Activated T-cell treated with anti-CD3 and anti-CD28 coated beads for 48 hours (primary cell): Measurements from ENCODE around the gene TBC1D19.
"Not testable (repeated sequence)": the region's sequence is repeated elsewhere in the genome, so short reads cannot be mapped to it uniquely, and the experiment has no call there.

Experiments used
- DNase-seq: peaks from one replicate; pipeline ENCODE4 v3.0.0-alpha.2; 2020; ENCODE audit warnings: low read depth

The TBC1D19 gene, protein sequence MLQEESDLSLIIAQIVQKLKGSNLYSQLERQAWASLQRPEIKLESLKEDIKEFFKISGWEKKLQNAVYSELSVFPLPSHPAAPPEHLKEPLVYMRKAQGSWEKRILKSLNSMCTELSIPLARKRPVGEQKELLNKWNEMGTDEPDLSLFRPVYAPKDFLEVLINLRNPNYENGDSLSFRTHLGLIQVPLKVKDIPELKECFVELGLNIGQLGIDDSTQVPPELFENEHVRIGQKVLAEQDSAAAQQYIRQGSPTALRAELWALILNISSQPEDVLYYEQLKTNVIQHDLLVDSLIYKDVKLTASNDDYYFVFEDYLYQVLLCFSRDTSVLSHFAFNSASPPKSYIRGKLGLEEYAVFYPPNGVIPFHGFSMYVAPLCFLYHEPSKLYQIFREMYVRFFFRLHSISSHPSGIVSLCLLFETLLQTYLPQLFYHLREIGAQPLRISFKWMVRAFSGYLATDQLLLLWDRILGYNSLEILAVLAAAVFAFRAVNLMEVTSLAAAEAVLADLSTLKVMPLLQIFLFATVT

DNA sequence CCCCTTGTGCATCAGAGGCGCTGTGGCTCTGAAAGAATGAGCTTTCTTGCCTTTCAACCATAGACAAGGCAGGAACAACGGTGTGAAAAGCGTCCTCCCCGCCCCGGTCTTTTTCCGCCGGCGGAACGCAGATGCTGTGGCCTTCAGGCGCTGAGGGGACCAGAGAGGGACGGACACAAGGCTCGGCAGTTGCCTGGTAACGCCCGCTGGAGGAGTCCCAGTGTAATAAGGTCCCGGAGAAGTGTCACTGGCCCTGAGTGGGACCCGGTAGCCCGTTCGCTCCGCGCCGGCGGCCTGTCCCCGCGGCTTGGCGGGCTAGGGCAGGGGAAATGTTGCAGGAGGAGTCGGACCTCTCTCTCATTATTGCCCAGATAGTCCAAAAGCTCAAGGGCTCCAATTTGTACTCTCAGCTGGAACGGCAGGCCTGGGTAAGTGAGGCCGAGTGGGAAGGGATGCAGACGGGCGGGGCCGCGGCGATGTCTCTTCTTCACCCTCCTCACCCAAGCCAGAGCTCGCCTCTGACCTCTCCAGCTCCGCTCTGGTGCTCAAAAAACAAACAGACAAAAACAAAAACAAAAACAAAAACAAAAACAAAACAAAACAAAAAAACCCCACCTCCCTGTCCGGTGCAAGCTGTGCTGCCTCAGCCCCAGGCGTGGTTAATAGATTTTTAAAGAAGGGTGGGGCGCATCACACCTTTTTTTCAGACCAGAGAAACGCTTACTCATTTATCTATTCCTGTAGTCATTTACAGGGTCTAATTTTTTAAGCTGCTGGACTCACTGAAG is at the start of gene TBC1D19:
TSS of gene TBC1D19 (plus strand) at position 220 of the 788 bp plus-strand sequence. CDS start at position 330, 110 bp downstream.
- DNase-seq: peak; percentile 87

DNA sequence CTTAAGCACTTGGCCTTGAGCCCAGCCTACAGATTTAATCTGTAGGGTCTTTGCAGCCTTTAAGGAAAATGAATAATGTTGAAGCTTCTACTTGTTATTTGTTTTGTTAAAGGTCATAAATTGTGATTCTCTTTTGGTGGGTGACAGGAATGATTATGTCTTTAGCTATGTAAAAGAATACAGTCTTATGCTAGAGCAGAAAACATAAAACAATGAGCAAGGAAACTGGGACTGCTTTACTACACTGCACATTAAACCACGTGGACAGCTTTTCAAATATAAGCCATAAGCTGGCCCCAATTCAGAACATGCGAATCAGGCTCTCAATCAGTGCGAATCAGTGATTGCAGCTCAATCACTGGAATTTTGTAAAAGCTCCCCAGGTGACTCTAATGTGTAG is 40.9 kb upstream of the TBC1D19 start:
- DNase-seq: no peak

DNA sequence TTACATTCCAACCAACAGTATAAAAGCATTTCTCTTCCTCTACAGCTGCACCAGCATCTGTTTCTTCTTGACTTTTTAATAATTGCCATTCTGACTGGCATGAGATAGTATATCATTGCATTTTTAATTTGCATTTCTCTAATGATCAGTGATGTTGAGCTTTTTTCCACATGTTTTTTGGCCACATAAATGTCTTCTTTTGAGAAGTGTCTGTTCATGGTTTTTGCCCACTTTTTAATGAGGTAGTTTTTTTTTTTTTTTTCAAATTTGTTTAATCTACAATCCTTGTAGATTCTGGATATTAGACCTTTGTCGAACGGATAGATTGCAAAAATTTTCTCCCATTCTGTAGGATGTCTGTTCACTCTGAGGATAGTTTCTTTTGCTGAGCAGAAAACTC is 39.5 kb upstream of the TBC1D19 start:
- DNase-seq: no peak

DNA sequence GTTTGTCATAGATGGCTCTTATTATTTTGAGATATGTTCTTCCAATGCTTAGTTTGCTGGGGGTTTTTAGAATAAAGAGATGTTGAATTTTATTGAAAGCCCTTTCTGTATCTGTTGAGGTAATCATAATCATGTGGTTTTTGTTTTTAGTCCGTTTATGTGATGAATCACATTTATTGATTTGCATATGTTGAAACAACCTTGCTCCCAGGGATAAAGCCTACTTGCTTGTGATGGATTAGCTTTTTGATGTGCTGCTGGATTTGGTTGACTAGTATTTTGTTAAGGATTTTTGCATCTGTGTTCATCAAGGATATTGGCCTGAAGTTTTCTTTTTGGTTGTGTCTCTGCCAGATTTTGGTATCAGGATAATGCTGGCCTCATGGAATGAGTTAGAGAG is 35.5 kb upstream of the TBC1D19 start:
- not testable (repeated sequence) for DNase-seq

DNA sequence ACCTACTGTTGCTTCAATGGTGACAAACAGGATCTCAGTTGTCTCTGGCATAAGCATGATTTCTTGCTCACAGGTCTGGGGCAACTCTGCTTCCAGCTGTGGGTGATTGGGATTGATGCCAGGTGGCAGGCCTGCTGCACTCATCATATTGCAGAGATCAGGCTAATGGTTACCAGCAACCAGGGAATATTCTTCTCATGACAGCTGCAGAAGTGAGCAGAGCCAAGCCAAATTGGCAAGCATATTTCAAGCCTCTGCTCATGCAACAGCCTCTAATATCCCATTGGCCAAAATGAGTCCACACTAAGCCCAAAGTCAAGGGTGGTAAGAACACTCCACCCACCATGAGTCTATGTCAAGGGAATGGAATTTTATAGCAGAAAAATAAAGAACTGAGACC is 26.7 kb upstream of the TBC1D19 start:
- no peak for DNase-seq

DNA sequence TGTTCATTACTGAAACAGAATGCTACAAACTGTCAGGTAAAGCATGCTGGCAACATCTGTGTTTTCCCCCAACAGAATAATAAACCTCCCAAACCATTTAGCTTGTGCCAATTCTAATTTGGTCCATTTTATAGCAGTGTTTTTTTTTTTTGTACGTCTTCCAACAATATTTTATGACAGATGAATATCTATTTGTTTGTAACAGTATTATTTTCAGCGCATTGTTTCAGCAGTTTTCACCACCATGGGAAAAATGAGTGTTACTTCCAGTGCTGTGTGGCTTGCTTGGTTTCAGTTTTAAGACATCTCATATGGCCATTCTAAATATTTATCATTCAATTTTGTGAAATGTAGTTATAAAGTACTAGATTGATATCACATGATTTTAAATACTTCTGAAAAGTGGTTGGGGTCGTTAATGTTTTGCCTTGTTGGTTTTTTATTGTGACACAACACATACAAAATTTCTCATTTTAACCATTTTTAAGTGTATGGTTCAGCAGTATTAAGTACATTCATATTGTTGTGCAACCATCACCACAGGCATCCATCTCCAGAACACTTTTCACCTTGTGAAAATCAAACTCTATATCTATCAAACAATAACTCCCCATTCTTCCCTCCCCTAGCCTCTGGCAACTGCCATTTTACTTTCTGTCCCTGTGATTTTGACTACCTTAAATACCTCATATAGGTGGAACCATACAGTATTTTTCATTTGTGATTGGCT is 25.6 kb upstream of the TBC1D19 start:
- DNase-seq: no peak

DNA sequence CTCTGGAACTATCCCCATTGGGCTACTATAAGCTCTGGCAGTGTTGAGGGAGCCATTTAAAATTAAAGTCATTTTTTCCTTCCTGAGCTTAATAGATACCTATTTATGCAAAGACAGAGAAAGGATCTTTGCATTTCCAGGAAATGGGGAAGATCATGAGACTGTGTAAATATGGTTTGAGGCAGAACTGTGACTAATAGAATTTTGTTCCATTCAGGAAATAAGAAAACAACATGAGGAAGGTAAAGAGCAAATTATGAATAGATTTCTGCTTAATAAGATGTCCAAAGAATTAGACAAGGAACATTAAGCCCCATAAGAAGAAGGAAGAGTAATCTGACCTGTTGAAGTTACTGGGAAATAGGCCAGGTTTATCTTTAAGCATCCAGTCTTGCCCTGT is 17.8 kb upstream of the TBC1D19 start:
- DNase-seq: no peak

DNA sequence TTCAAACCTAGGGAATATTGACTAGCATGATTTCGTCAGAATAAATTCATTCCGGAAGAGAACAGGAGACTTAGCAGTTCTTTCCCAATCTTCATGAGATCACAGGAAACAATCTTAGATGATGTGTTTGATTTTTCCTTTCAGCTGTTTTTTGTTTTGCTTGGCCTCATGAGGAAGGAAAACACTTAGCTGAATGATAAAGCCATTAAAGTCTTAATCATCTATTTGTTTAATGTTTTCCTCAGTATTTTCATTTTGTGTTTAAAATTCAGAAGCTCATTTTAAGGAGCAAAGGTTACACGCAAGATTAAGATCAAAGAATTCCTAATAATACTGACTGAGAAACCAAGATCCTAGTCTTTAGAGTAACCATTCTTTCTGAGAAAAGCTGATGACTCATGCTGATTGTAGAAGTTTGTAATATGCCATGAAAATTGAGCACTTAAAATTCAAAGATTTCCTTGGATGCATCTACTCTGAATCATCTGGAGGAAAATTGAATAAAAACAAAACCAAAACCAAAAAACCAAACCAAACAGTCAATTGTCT is 15.4 kb upstream of the TBC1D19 start:
- DNase-seq: no peak

DNA sequence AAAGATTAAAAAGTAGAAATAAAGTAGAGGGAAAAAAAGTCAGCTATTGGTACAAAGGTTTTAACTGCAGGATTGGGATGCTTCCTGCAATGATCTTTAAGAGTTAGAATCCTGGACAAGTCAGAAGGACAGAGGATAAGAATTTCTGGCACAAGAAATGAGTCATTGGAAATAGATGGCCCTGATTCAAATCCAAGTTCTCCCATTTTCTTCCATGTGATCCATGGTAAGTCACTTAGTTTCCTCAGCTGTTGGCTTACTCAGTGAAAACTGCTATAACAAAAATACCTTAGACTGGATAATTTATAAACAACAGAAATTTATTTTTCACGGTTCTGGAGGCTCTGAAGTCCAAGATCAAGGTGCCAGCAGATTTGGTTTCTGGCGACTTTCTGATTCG is 13.3 kb upstream of the TBC1D19 start:
- no peak for DNase-seq

DNA sequence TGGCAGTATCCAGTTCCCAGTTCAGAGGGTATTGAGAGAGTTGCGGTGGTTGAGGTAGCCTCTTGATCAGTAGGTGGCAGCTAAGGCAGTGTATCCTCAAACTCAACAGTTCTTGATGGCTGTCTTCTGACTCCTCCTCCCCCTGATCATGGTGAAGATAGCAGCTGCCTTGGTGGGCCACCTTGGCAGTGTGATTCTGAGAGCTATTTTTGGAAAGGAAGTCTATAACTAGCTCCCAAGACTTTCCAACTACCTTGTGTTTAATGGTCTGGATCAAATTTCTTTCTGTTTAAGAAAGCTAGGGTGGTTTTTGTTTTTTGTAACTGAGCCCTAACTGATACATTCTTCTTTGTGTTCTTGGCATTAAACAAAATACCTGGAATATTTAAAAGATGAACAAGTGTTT is 10.5 kb upstream of the TBC1D19 start:
- no peak for DNase-seq

DNA sequence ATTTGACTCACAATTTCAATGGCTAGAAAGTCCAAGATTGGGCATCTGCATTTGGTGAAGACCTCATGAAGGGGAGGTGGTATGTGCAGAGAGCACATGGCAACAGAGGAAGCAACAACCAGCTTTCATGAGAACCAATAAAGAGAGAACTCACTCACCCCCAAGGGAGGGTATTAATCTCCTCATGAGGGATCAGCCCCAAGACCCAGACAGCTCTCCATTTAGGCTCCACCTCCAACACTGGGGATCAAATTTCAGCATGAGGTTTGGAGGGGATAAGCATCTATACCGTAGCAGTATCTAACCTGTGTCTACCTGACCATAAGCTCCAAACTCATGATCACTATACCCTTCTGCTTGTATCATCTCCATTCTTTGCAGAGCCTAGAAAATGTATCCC is 9.3 kb upstream of the TBC1D19 start:
- no peak for DNase-seq

DNA sequence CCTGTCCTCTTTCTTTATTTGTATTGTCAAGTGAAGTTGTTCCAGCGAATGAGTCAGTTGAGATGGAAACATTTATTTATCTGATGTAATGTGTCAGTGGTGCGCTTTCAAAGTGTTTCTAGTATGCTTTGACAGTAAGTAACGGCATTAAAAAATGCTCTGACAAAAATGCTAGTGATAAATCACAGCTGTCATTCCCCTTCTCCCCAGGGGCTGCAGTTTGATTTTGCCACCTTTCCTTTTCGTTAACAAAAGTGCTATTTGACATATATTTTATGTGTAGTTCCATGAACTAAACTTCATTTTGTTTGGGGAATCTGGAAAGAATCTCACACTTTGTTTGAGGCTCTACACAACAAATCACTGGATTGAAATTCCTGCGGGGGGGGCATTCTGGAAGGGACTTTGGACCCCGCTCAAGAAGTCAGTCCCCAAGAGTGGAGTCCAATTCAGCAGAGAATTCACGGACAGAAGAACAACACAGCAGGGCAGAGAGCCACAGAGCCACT is 7.6 kb upstream of the TBC1D19 start:
- no peak for DNase-seq

DNA sequence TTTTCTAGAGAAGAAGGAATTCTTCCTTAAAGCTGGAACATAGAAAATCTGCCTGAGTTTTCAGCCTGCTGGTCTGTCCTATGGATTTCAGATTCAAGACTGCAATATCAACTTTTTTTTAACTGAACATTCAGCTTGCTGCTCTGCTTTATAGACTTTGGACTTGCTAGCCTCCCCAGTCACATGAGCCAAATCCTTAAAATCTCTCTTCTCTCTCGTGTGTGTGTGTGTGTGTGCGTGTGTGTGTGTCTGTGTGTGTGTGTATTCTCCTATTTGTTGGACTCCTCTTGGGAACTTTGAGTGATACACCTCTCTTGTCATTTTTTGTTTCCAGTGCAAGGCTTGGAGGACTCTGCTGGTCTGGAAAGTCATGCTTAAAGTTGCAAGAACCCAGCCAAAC is 6.8 kb upstream of the TBC1D19 start:
- DNase-seq: no peak

DNA sequence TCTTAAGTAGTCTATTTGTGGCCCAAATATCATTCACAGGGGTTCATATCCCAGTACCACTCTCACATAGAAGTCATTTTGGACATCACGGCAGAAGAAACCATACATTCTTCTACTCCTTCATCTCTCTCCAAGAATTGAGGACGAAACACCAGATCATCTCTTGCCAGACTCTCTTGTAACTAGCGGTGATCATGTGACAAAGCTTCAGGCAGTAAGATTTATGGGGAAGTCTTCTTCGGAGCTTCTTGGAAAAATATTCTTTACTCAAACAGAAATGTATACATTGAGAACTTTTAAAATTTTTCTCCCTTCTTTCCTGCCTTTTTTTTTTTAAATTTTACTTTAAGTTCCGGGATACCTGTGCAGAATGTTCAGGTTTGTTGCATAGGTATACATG is 4.7 kb upstream of the TBC1D19 start:
- no peak for DNase-seq

DNA sequence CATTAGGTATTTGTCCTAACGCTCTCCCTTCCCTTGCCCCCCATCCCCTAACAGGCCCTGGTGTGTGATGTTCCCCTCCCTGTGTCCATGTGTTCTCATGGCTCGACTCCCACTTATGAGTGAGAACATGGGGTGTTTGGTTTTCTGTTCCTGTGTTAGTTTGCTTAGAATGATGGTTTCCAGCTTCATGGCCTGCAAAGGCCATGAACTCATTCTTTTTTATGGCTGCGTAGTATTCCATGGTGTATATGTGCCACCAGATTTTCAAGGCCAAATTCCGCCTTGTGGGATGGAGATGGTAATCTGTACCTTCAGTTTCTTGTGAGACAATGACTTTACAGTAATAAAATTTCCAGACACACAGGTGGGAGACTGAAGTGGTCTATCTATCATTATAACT is 2.5 kb upstream of the TBC1D19 start:
- not testable (repeated sequence) for DNase-seq

DNA sequence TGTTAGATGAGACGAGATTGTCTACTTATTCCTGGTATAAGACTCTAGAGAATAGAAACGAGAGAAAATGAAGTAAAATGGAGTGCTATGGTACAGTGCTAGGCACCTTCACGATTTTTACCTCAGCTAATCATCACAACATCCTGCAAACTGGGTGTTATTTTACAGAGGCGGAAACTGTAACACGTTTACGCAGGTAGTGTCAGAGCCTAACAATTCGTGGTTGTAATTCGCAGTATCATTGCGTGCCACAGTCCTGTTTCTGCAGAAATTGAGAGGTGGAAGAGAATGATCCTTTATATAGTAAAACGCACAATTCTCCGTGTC is 383 bp upstream of the TBC1D19 start:
- no peak for DNase-seq

DNA sequence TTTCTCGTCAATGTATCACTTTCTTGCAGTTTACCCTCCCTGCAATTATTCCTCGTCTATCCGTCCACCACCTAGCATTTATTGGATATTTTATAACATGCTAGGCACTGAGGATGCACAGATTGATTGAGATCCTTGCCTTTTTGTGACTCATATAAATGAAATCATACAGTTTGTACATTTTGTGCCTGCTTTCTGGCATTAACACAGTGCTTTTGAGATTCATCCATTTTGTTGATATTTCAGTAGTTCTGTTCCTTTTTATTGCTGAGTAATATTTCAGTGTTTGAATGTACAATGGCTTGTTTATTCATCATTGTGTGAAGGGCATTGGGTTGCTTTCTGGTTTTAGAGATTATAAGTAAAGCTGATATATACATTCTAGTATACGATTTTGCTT is 841 bp downstream of the TBC1D19 start:
- DNase-seq: no peak

DNA sequence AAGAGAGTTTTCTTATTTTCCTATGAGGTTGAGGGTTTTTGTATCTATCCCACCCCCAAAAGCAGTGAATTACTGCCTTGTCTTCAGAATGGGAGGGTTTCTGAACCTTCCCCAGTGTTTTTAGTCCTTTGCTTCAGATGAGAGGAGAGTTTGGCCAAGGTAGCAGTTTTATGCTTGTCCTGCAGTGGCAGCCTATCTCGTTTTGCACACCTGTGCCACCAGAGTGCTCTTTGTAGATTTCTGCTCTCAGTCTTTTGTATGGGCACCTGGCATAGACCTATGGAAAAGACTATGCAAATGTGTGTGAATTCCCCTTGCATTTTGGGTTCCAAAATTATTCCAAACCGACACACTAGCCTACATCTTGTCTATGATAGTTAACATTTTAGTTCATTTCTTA is 5.8 kb downstream of the TBC1D19 start:
- DNase-seq: no peak

DNA sequence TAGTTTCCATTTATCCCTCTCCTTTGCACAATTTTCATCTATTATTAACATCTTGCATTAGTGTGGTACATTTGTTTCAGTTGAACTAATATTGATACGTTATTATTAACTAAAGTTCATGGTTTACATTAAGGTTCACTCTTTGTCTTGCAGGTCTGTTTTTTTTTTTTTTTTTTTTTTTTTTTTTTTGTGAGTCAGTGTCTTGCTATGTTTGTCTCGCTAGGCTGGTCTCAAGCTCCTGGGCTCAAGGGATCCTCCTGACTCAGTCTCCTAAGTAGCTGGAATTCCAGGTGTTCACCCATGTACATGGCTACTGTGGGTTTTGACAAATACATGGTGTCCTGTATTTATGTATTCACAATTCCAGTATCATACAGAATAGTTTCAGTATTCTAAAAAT is 6.8 kb downstream of the TBC1D19 start:
- no peak for DNase-seq

DNA sequence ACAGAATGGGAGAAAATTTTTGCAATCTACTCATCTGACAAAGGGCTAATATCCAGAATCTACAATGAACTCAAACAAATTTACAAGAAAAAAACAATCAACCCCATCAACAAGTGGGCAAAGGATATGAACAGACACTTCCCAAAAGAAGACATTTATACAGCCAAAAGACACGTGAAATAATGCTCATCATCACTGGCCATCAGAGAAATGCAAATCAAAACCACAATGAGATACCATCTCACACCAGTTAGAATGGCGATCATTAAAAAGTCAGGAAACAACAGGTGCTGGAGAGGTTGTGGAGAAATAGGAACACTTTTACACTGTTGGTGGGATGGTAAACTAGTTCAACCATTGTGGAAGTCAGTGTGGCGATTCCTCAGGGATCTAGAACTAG is 9.7 kb downstream of the TBC1D19 start:
- not testable (repeated sequence) for DNase-seq

DNA sequence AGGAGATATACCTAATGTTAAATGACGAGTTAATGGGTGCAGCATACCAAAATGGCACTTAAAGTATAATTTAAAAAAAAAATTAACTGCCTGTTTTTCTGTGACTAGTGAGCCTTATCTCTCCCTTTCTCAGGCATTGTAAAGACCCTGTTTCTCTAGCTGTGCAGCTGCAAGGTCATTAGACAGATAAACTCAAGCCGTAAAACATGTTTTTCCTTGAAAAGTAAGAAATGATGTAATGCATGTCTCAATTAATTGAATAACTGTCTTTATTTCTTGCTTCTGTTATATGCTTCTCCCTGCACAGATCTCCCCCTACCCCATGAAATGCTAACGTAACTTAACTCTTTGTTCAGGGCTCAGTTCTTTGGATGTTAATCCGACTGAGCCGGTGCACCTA is 10.5 kb downstream of the TBC1D19 start:
- DNase-seq: no peak

DNA sequence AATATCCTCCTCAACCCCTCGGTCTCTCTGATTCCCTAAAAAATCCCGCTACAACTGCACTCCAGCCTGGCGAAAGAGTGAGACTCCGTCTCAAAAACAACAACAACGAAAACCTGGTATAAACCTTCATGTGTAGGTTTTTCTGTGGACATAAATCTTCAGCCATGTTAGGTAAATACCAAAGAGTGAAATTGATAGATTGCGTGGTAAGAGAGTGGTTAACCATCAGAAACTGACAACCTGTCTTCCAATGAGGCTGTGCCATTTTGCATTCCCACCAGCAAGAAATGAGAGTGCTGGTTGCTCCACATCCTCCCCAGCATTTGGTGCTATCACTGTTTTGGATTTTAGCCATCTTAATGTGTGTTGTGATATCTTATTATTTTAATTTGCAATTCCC is 10.9 kb downstream of the TBC1D19 start:
- no peak for DNase-seq
